Endothelial cell of hepatic sinusoid (primary cell): ENCODE measurements around the gene TBC1D30.

Source experiments
- in situ Hi-C: cut with HindIII; loops from 2 replicates; pipeline ENCODE4 v1.10.0; 2017; ENCODE audit warnings: low sequenced_read_pairs

Gene TBC1D30

GRCh38 chr12:64903479-64904152, 79.2 kb downstream of the TBC1D30 start:
- in situ Hi-C loops: no loop called here

GRCh38 chr12:64907097-64907496, 82.7 kb downstream of the TBC1D30 start:
- in situ Hi-C loops: no loop called here

DNA sequence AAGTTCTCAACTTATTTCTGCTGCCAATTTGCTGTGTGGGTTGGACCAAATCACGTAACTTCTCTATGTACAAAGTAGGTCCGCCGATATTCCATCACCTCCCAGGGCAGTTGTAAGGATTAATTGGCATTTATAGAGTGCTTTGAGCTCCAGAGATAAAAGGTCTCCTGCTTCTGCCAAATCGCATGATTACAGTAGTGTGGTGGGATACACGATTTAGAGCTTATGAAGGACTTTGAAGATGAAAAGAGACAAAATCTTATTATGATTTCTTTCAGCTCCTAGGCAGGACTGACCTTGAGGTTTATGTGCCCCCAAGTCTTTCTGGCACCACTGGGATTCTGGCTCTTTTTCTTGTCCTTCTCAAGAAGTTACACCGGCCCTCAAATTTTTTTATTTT, 84.7 kb downstream of the TBC1D30 start:
- in situ Hi-C loops: no loop called here

- in situ Hi-C loops: no loop called here
Observed at GRCh38 chr12:64911081-64911480, 86.6 kb downstream of the TBC1D30 start.

- in situ Hi-C loops: no loop called here
Observed at GRCh38 chr12:64911912-64912311, 87.5 kb downstream of the TBC1D30 start.

DNA sequence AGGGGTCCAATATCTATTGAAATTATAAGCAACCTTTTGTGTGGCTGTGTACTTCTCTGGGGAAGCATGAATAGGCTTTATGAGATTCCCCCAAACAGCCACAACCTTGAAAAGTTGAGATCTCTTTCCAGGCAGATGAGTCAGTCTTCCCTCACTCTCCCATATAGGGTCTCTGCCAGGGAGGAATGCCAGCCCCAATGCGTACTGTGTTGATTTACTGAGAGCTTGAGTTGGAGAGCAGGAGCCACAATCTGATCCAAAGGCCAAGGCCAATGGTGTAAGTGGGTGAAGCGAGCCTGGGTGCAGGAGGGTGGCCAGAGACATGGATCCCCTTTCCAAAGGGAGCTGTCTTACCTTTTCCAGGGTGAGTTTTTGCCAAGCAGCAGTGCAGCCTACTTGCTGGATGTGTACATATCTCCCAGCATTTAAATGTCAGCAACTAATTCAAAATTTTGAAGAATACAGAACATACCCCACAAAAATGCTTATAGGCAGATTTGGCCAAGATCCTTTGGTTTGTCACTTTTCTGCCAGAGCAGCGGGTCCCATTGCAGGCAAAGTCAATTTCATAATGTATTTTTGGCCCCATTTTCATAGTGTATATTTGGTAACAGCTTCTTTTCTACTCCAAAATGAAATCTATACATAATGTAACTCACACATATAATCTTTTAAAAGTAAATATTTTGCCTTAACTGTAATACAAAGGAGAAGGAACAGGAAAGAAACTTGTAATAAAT, 88.2 kb downstream of the TBC1D30 start:
- in situ Hi-C loops: no loop called here

- in situ Hi-C loops: no loop called here
Observed at GRCh38 chr12:64915242-64915641, 90.8 kb downstream of the TBC1D30 start.

- in situ Hi-C loops: no loop called here
Observed at GRCh38 chr12:64916411-64917261, 92.2 kb downstream of the TBC1D30 start.

DNA sequence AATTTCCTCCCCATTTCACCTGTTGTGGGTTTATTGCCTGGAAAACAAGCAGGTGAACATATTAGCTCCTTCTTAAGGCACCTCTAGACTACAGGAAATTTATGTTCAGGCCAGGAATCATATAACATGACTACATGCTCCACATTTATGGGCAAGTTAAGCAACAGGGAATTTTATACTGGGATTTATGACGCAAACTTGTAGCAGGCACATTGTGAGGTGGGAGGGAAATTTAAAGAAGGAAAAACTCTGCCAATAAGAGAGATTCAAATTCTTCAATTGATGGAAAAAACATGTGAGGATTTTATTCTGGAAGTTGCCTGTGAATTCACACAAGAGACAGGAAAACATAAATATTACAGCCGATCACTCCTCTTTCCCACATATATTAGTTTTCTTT, 93.9 kb downstream of the TBC1D30 start:
- in situ Hi-C loops: no loop called here

DNA sequence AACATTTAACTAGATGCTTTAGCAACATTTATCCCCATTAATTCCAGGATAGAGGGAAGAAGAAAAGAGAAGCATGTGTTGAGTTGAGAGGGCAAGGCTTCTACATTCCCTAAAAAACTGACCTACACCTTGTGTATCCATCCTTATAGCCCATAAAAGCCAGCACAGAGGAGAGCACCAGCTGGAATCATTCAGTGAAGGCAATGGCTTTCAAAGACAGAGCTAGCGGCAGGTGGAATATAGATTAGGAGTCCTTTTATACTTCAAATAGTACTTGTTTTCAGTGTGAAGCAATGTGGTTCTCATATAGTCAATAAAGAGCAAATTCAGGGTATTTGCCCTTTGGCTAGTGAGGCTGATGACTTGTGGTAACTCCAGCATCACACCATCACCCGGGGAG, 94.4 kb downstream of the TBC1D30 start:
- in situ Hi-C loops: no loop called here

- in situ Hi-C loops: no loop called here
Observed at GRCh38 chr12:64922853-64923252, 98.4 kb downstream of the TBC1D30 start.

- in situ Hi-C loops: no loop called here
Observed at GRCh38 chr12:64923536-64923935, 99.1 kb downstream of the TBC1D30 start.
